Raji (cell line): ENCODE results near the gene SLC2A13.

ENCODE experiments used
- POLR2A ChIP-seq: IDR thresholded peaks from 2 replicates; pipeline ENCODE4 v1.6.1; 2011; ENCODE audit warnings: low read depth, low read length, control low read depth; ENCODE audit not compliant: insufficient read depth

Gene SLC2A13

DNA sequence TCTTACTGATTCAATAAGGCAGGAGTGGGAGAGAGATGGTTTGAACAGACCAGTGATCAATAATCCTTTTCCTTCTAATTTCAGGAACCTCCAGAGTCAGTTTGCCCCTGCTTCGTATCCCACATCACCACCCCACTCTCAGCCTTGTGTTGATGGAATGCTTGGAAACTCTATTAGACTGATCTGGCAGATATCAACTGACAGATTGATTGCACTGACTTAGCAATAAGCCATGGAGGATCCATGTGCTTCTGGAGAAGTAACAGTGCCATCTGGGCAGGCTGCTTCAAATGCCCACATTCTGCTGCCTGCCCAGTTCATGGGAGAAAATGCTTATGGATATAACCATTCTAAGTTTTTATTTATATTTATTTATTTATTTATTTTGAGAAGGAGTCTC, 218.0 kb downstream of the SLC2A13 start:
- no peak for TF ChIP-seq POLR2A

GRCh38 chr12:39886106-39886505, 219.8 kb downstream of the SLC2A13 start:
- no peak for TF ChIP-seq POLR2A

DNA sequence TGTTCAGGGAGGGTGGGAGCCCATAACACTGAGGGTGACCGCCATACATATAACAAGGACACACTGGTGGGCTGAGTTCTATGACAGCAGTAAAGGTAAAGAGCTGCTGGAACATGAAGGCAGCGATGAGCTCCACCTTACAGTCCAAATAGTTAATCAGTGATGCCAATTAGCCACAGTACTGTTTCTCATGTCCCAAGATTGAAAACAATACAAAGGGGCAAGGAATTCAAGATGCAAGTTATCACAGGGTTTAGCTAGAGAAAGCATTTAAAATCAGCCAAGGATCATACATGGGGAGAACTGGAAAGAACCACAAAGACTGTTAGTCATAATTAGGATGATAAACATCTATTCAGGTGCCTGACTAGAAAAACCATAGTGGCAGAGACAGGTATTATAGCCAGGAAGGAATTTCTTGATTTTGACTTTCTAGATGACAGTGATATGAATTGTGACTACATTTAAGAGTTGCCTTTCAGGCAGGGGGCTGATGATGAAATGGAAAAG, 221.2 kb downstream of the SLC2A13 start:
- TF ChIP-seq POLR2A: no peak

- TF ChIP-seq POLR2A: no peak
Observed at GRCh38 chr12:39883411-39883810, 222.5 kb downstream of the SLC2A13 start.

- no peak for TF ChIP-seq POLR2A
Observed at GRCh38 chr12:39878753-39879152, 227.1 kb downstream of the SLC2A13 start.

DNA sequence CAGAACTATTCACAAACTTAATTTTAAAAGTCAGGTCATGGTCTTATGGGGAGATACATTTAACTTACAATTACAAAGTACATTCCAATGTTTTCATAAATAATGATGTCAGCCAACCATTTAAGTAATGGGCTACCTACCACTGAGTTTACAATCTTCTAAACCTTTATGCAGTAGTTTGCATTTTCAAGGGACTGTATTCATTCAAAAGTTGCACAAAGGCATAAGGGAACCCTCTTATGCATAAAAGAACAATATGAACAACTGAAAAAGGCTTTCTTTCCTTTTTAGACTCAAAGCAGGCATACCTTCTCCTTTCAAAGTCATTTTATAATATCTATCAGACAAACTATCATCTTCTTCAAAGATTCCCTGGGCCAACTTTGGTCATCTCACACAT, 230.2 kb downstream of the SLC2A13 start:
- no peak for TF ChIP-seq POLR2A

DNA sequence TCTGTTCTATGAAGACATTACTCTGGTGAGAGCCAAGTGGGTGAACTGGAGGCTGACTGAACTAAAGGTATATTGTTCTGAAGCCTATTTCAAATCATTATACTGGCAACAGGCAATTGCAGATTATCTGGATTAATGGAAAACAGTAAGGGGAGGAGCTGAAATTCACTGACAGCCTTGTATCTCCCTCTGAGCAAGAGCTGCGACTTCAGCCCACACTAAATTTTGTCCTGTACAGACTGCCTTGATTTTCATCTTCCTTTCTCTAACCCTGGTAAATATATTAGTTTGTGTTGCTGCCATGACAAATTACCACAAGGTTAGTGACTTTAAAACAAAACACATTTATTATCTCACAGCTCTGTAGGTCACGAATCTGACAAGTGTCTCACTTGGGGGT, 231.1 kb downstream of the SLC2A13 start:
- TF ChIP-seq POLR2A: no peak

DNA sequence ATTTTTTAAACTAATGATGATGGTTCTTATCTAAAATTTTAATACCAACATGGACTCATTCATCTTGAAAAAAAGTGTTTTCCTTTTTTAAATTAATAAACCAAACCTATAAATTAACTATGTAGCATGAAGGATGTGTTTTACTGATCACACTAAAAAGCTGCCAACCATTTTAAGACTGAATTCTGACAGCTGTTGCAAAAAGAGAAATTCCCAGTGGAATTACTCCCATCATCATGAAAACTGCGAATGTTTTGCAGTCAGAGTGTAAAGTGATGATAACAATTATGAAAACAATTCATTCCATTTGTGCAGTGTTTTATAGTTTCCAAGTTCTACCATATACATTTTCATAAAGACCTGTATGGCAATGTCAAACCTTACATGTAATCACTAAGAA, 232.8 kb downstream of the SLC2A13 start:
- TF ChIP-seq POLR2A: no peak

DNA sequence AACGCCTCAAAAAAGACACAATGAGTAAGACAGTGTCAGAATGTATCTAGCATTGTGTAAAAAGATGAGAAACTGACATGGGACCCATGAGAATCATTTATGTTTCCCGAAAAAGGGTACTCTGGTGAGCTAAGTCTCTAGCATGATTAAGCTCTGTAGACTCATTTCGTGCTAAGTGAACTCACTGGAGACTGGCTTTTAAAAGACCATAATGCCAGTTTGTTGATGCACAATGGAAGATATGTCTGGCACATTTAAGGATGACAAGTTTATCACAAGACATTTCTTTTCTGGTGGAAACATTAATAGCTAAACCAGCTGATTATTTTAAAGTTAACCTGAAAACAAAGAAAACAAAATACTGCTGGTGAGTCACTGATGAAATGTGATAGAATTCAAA, 233.5 kb downstream of the SLC2A13 start:
- no peak for TF ChIP-seq POLR2A

GRCh38 chr12:39868328-39868725, 237.6 kb downstream of the SLC2A13 start:
- no peak for TF ChIP-seq POLR2A

- TF ChIP-seq POLR2A: no peak
Observed at GRCh38 chr12:39867631-39868327, 238.1 kb downstream of the SLC2A13 start.

DNA sequence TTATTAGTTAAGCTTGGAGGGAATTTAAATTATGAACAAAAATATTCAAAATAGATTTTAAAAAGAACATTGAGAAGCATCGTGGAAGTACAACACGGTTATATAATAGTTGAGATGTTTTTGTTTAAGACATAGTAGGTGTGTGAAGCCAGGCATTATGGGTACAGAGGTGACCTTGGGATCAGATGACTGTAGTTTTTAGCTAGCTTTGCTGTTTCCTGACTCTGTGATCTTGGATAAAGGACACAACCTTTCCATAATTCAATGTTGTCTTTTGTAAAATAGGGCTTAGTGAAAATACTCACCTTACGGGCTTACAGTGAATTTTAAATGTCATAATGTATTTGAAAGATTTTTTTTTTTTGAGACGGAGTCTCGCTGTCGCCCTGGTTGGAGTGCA, 239.7 kb downstream of the SLC2A13 start:
- no peak for TF ChIP-seq POLR2A

DNA sequence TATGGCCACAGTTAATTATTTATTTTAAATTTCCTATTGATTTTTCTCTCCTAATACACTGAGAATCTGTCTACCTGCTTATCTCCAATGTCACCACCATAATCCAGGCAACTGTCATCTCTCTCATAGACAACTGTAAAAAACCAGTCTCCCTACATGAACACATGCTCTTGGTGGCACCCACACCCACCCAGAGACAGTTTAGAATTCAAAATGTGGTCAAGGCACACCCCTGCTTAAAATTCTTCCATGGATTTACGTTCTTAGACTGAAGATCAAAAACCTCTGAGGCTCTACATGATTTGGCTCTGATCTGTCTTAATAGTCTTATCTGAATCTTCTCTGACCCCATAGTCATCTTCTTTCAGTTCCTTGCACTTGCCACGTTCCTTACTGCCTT, 245.2 kb downstream of the SLC2A13 start:
- no peak for TF ChIP-seq POLR2A

DNA sequence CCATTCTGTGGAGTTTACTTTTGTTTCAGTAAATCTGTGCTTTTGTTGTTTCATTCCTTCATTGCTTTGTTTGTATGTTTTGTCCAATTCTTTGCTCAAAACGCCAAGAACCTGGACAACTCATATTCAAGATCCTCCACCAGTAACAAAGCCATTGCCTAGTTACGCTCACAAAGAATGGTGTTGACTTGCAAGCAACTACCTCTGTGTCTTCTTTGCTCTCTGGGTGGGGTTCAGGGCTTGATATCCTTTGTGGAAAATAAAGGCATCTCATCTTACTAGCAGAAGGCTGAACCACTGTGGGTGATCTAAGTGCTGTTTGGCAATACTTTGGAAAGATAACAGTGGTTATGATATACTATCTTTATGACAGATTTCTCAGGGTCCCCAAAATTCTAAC, 252.9 kb downstream of the SLC2A13 start:
- no peak for TF ChIP-seq POLR2A

DNA sequence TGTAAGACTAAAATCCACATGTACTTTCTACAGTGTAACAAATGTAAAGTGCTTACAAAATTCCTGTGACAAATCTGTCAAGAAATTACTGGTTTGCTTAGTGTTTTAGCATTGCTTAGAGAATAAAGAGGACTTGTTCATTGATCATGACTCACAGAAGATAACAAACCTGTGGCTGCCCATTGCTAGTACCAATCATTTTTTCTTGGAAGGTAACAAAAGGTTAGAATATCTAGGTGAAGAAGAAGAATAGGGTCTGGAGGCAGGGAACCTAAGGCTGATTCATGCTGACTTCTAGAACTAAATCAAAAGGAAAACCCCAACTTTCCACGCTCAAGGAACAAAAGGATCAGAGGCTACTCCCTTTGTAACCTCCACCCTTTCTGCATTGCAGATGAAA, 253.5 kb downstream of the SLC2A13 start:
- no peak for TF ChIP-seq POLR2A

DNA sequence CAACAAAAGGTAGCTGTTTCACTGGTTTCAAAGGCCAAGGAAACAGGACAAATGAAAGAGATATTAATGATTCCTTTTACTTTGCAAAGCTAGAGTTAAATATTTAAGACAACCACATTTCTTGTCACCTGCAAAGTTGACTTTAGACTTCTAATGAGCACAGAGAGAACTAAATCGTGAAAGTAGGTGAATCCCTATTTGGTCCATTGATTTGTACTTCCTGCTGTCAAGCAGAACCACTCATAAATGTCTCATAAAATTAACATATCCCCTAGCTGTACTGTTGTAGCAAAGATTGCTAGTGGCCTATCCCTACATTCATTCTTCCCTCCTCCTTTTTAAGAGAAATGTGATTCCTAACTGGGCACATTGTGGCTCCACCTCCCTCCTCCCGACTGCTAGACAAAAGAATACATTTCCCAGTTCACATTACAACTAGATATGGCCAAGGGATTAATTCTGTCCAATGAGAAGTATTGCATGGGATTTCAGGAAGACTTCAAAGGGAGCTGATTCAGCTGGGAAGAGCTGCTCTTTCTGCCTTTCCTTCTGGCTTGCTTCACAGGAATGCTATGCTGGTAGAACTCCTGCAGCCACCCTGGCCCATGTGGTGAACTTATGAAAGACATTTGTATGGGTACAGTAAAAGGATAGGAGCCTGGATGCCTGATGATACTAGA, 258.8 kb downstream of the SLC2A13 start:
- no peak for TF ChIP-seq POLR2A

- TF ChIP-seq POLR2A: no peak
Observed at GRCh38 chr12:39846304-39846703, 259.6 kb downstream of the SLC2A13 start.

GRCh38 chr12:39840422-39840821, 265.5 kb downstream of the SLC2A13 start:
- TF ChIP-seq POLR2A: no peak
